Measurements from ENCODE around the gene MTIF3. TPM values are rescaled to one million over a fixed set of nuclear protein-coding genes. Genes with fewer than 3 reads are reported as not detected.

Gene MTIF3
- polyA plus RNA-seq, 1 of the 3 experiments (the other 2 are of a cell fraction): 29.5 TPM

GRCh38 chr13:27425918-27426630, 24.3 kb downstream of the MTIF3 start (continued):
- TF ChIP-seq, protein P1, sequence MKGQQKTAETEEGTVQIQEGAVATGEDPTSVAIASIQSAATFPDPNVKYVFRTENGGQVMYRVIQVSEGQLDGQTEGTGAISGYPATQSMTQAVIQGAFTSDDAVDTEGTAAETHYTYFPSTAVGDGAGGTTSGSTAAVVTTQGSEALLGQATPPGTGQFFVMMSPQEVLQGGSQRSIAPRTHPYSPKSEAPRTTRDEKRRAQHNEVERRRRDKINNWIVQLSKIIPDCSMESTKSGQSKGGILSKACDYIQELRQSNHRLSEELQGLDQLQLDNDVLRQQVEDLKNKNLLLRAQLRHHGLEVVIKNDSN (IDR thresholded peaks at IDR 0.05; ENCODE audit: borderline replicate concordance, low read depth): no peak
- TF ChIP-seq, protein P2, sequence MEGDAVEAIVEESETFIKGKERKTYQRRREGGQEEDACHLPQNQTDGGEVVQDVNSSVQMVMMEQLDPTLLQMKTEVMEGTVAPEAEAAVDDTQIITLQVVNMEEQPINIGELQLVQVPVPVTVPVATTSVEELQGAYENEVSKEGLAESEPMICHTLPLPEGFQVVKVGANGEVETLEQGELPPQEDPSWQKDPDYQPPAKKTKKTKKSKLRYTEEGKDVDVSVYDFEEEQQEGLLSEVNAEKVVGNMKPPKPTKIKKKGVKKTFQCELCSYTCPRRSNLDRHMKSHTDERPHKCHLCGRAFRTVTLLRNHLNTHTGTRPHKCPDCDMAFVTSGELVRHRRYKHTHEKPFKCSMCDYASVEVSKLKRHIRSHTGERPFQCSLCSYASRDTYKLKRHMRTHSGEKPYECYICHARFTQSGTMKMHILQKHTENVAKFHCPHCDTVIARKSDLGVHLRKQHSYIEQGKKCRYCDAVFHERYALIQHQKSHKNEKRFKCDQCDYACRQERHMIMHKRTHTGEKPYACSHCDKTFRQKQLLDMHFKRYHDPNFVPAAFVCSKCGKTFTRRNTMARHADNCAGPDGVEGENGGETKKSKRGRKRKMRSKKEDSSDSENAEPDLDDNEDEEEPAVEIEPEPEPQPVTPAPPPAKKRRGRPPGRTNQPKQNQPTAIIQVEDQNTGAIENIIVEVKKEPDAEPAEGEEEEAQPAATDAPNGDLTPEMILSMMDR (IDR thresholded peaks at IDR 0.05): peak; percentile 56
- TF ChIP-seq FOXM1 (IDR thresholded peaks at IDR 0.05; ENCODE audit: low read depth): no peak

DNA sequence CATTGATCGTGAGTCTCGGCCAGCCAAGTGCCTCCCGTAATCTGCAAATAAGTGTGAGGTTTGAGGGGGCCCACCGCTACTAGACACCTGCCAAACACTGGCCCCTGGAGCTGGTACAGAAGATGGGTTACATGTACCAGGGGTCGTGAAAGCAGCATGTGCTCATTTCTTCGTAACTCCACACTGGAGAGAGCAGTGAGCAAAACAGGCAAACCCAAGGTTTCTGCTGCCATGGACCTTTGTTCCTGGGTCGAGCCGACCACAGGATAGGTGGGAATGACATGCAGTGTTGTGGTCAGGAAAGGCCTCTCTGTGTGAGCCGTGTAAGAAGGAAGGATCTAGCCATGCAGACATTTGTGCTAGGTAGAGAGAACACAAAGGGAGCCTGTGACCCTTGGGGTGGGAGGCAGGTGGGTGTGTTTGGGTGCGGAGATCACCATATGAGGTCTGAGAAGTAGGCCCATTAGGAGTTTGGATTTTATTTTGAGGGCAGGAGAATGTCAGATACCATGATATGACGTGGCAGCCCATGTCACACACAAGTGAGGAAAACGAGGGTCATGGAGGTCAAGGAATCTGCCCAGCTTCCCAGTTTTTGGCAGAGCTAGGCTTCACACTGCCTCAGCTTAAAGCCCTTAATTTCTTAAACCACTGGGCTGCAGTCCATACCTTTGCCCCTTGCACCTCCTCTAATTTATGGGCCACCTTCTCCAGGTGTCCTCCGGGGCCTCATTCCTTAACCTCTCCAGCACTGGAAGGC, 25.0 kb downstream of the MTIF3 start:
- CTCF ChIA-PET: interaction anchor here (0.7 to 3.0 kb wide), 5 partner anchors 18 to 63 kb away, joined by 3 to 16 read pairs (median 5); no protein-coding TSS in a partner anchor
- TF ChIP-seq SMC3 (IDR thresholded peaks at IDR 0.05; ENCODE audit: low read depth, low read length) (no peak), TEAD4 (IDR thresholded peaks at IDR 0.05; ENCODE audit: borderline replicate concordance, insufficient read depth) (no peak), RXRA (IDR thresholded peaks at IDR 0.05; ENCODE audit: borderline replicate concordance, low read depth) (no peak)
- peaks cover 12% of the 10 kb centered on the region; the same call in 1 of the 2 replicates for H4K20me1 ChIP-seq (ENCODE audit: insufficient read depth)

More for the DNA sequence above, 25.0 kb downstream of the MTIF3 start:
- peak overlapping the region; percentile 98 for H3K4me2 ChIP-seq
- POLR2A ChIA-PET: no interaction called here
- H3K9me3 ChIP-seq: no peaks in the 10 kb centered on the region
- H3K36me3 ChIP-seq (replicated peaks in 1 of 2; ENCODE audit: control insufficient read depth in 1 of 2, insufficient read depth in 2 of 2, low read length in 1 of 2): peaks cover 20 to 23% of the 10 kb centered on the region in 2 experiments
- peak overlapping the region; percentile 72 for H3K9ac ChIP-seq
- H3F3A ChIP-seq (replicated peaks; ENCODE audit: insufficient read depth): peaks cover 6% of the 10 kb centered on the region
- H3K79me2 ChIP-seq (ENCODE audit: insufficient read depth): peaks cover 26% of the 10 kb centered on the region
- H2AFZ ChIP-seq (ENCODE audit: low read depth): peak overlapping the region; percentile 86; the same call in 1 of the 2 replicates
- H3K9me2 ChIP-seq: no peaks in the 10 kb centered on the region
- peak overlapping the region in 1 of 2 experiments; percentile 64; a peak in 3 of 4 replicates for H3K27ac ChIP-seq (ENCODE audit: low read depth in 2 of 2, low read length in 1 of 2)
- peaks cover 10 to 21% of the 10 kb centered on the region in 2 experiments for H3K4me1 ChIP-seq (ENCODE audit: control insufficient read depth in 1 of 2, insufficient read depth in 2 of 2, low read depth in 1 of 2, low read length in 1 of 2)
- no peaks in the 10 kb centered on the region for H3K27me3 ChIP-seq (ENCODE audit: insufficient read depth)
- no peak for DNase-seq
- H3K4me3 ChIP-seq (ENCODE audit: low read depth in 2 of 2, low read length in 1 of 2): peak overlapping the region; percentile 74 to 88
- 27% methylated on average over 9 of the region's 13 CpGs for WGBS (ENCODE audit: low lambda C conversion rate)
